ENCODE results near the gene PALM.

The PALM gene

DNA sequence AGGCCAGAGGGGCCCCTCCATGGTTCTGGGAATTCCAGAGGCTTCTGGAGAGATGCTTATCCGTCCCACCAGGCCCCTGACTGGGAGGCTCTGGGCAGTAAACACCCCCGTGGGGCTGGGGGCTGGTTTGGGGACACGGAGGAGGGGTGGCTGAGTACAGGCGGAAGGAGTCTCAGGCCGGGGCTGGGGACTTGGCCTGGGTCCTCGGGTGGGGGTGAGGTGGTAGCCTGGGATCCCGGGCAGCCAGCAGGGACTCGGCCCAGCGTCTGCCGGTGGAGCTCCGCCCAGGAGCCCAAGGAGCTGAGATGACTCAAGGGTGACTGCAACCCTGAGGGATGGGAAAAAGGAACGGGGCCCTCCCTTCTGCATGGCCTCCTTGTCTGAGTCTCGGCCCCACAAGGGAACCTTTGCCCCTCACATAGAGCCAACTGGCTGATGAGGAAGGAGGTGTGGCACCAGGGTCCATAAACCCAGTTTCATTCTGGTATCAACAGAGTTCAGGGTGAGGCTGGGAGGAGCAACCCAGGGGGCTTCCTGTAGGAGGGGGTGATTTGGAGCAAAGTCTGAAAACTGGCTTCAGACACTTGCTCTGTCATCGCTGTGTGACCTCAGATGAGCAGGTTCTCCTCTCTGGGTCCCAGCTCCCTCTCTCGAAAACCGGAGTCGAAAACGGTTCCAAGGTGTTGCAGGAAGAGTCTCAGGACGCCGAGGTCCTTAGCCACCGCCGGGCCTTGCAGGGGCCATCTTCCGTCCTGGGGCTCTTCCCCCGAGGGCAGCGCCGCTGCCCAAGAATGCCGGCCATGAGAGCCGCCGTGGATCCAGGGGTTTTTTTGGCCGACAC, 43.0 kb downstream of the PALM start:
- H3K9ac ChIP-seq (ENCODE audit: low read depth, low read length): no peak overlapping the region
- H3K36me3 ChIP-seq (ENCODE audit: insufficient read depth, low read depth, low read length): no peaks in the 10 kb centered on the region
- no peak overlapping the region for H3K27ac ChIP-seq (ENCODE audit: low read length)
- no peaks in the 10 kb centered on the region for H3K4me1 ChIP-seq (ENCODE audit: insufficient read depth, low read length)
- H3K27me3 ChIP-seq (ENCODE audit: insufficient read depth, low read length): no peaks in the 10 kb centered on the region
- peaks cover 7% of the 10 kb centered on the region; the same call in 1 of the 2 replicates for H3K9me3 ChIP-seq (ENCODE audit: insufficient read depth, low read depth, low read length)
- H3K4me3 ChIP-seq (ENCODE audit: low read length): no peak overlapping the region

- no peak overlapping the region for H3K4me3 ChIP-seq (ENCODE audit: low read length)
Measured at GRCh38 chr19:752652-753517, 44.1 kb downstream of the PALM start.

GRCh38 chr19:754530-754929, 45.8 kb downstream of the PALM start:
- Histone ChIP-seq H3K27me3 (ENCODE audit: insufficient read depth, low read length) (no peaks in the 10 kb centered on the region), H3K9ac (ENCODE audit: low read depth, low read length) (no peak overlapping the region), H3K9me3 (ENCODE audit: insufficient read depth, low read depth, low read length) (0 out of 2 replicates have a peak, but pooled peaks cover 2% of the 10 kb centered on the region), H3K27ac (ENCODE audit: low read length) (no peak overlapping the region), H3K4me3 (ENCODE audit: low read length) (no peak overlapping the region), H3K36me3 (ENCODE audit: insufficient read depth, low read depth, low read length) (no peaks in the 10 kb centered on the region), H3K4me1 (ENCODE audit: insufficient read depth, low read length) (no peaks in the 10 kb centered on the region)

More at GRCh38 chr19:752652-753517, 44.1 kb downstream of the PALM start:
- H3K9ac ChIP-seq (ENCODE audit: low read depth, low read length): no peak overlapping the region
- H3K4me1 ChIP-seq (ENCODE audit: insufficient read depth, low read length): no peaks in the 10 kb centered on the region
- no peaks in the 10 kb centered on the region for H3K36me3 ChIP-seq (ENCODE audit: insufficient read depth, low read depth, low read length)
- H3K27ac ChIP-seq (ENCODE audit: low read length): no peak overlapping the region
- H3K27me3 ChIP-seq (ENCODE audit: insufficient read depth, low read length): no peaks in the 10 kb centered on the region
- H3K9me3 ChIP-seq (ENCODE audit: insufficient read depth, low read depth, low read length): 0 out of 2 replicates have a peak, but pooled peaks cover 2% of the 10 kb centered on the region

GRCh38 chr19:755063-755462, 46.3 kb downstream of the PALM start:
- H3K27me3 ChIP-seq (ENCODE audit: insufficient read depth, low read length): no peaks in the 10 kb centered on the region
- no peaks in the 10 kb centered on the region for H3K36me3 ChIP-seq (ENCODE audit: insufficient read depth, low read depth, low read length)
- no peak overlapping the region for H3K27ac ChIP-seq (ENCODE audit: low read length)

GRCh38 chr19:756236-756635, 47.5 kb downstream of the PALM start:
- H3K27ac ChIP-seq (ENCODE audit: low read length): no peak overlapping the region
- H3K36me3 ChIP-seq (ENCODE audit: insufficient read depth, low read depth, low read length): no peaks in the 10 kb centered on the region
- H3K9ac ChIP-seq (ENCODE audit: low read depth, low read length): no peak overlapping the region
- no peak overlapping the region for H3K4me3 ChIP-seq (ENCODE audit: low read length)
- H3K27me3 ChIP-seq (ENCODE audit: insufficient read depth, low read length): no peaks in the 10 kb centered on the region
- no peaks in the 10 kb centered on the region for H3K4me1 ChIP-seq (ENCODE audit: insufficient read depth, low read length)
- H3K9me3 ChIP-seq (ENCODE audit: insufficient read depth, low read depth, low read length): 0 out of 2 replicates have a peak, but pooled peaks cover 2% of the 10 kb centered on the region

More at GRCh38 chr19:755063-755462, 46.3 kb downstream of the PALM start:
- Histone ChIP-seq H3K9ac (ENCODE audit: low read depth, low read length) (no peak overlapping the region), H3K9me3 (ENCODE audit: insufficient read depth, low read depth, low read length) (0 out of 2 replicates have a peak, but pooled peaks cover 2% of the 10 kb centered on the region), H3K4me3 (ENCODE audit: low read length) (no peak overlapping the region), H3K4me1 (ENCODE audit: insufficient read depth, low read length) (no peaks in the 10 kb centered on the region)

GRCh38 chr19:756821-757688, 48.3 kb downstream of the PALM start:
- no peaks in the 10 kb centered on the region for H3K27me3 ChIP-seq (ENCODE audit: insufficient read depth, low read length)
- H3K36me3 ChIP-seq (ENCODE audit: insufficient read depth, low read depth, low read length): no peaks in the 10 kb centered on the region
- H3K27ac ChIP-seq (ENCODE audit: low read length): no peak overlapping the region
- H3K4me1 ChIP-seq (ENCODE audit: insufficient read depth, low read length): no peaks in the 10 kb centered on the region
- H3K4me3 ChIP-seq (ENCODE audit: low read length): no peak overlapping the region
- H3K9me3 ChIP-seq (ENCODE audit: insufficient read depth, low read depth, low read length): 0 out of 2 replicates have a peak, but pooled peaks cover 2% of the 10 kb centered on the region
- no peak overlapping the region for H3K9ac ChIP-seq (ENCODE audit: low read depth, low read length)

GRCh38 chr19:757811-758668, 49.3 kb downstream of the PALM start:
- 0 out of 2 replicates have a peak, but pooled peaks cover 2% of the 10 kb centered on the region for H3K9me3 ChIP-seq (ENCODE audit: insufficient read depth, low read depth, low read length)
- H3K9ac ChIP-seq (ENCODE audit: low read depth, low read length): no peak overlapping the region
- no peaks in the 10 kb centered on the region for H3K4me1 ChIP-seq (ENCODE audit: insufficient read depth, low read length)
- H3K4me3 ChIP-seq (ENCODE audit: low read length): no peak overlapping the region
- H3K36me3 ChIP-seq (ENCODE audit: insufficient read depth, low read depth, low read length): no peaks in the 10 kb centered on the region
- no peaks in the 10 kb centered on the region for H3K27me3 ChIP-seq (ENCODE audit: insufficient read depth, low read length)
- H3K27ac ChIP-seq (ENCODE audit: low read length): no peak overlapping the region

DNA sequence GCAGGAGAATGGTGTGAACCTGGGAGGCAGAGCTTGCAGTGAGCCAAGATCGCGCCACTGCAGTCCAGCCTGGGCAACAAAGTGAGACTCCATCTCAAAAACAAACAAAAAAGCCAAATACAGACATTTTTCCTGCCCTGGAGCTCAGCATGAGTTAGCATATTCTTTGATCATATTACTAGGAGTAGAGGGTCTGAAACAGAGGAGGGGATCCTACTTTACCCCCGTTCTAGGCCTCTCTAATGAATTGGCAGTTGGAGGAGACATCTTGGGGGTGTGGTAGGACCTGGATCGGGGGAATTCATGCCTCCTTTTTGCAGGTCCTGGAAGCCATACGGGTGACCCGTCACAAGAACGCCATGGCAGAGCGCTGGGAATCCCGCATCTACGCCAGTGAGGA, 54.4 kb downstream of the PALM start:
- Histone ChIP-seq H3K27me3 (ENCODE audit: insufficient read depth, low read length) (no peaks in the 10 kb centered on the region), H3K4me3 (ENCODE audit: low read length) (no peak overlapping the region), H3K27ac (ENCODE audit: low read length) (no peak overlapping the region), H3K36me3 (ENCODE audit: insufficient read depth, low read depth, low read length) (no peaks in the 10 kb centered on the region), H3K9me3 (ENCODE audit: insufficient read depth, low read depth, low read length) (no peaks in the 10 kb centered on the region), H3K4me1 (ENCODE audit: insufficient read depth, low read length) (no peaks in the 10 kb centered on the region), H3K9ac (ENCODE audit: low read depth, low read length) (no peak overlapping the region)

DNA sequence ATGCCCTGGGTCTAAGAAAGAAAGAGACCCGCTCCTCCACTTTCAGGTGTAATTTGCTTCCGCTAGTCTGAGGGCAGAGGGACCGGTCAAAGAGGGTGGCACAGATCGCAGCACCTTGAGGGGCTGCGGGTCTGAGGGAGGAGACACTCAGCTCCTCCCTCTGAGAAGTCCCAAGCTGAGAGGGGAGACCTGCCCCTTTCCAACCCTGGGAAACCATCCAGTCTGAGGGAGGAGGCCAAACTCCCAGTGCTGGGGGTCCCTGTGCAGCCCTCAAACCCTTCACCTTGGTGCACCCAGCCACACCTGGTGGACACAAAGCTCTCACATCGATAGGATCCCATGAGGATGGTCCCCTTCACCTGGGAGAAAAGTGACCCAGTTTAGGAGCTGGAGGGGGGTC, 55.1 kb downstream of the PALM start:
- Histone ChIP-seq H3K36me3 (ENCODE audit: insufficient read depth, low read depth, low read length) (no peaks in the 10 kb centered on the region), H3K9me3 (ENCODE audit: insufficient read depth, low read depth, low read length) (no peaks in the 10 kb centered on the region), H3K9ac (ENCODE audit: low read depth, low read length) (no peak overlapping the region), H3K4me3 (ENCODE audit: low read length) (no peak overlapping the region), H3K4me1 (ENCODE audit: insufficient read depth, low read length) (no peaks in the 10 kb centered on the region), H3K27me3 (ENCODE audit: insufficient read depth, low read length) (no peaks in the 10 kb centered on the region), H3K27ac (ENCODE audit: low read length) (no peak overlapping the region)

DNA sequence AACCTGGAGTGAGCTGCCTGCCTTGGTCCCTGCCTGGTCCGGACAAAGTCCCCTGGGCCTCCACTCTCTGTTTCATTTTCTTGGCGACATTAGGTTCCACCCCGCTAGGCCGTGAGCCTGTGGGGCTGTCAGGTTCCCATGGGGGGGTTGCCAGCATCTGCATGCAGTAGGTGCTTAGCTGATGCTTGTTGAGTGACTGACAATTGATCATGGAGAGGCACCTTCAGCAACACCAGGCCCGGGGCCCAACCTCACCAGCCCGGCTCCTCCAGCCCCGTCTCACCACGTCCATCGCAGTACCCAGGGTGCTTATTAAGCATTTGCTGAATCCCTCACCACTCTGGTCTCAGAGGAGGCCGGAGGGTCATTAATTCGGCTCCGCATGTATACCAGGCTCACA, 55.6 kb downstream of the PALM start:
- Histone ChIP-seq H3K4me1 (ENCODE audit: insufficient read depth, low read length) (no peaks in the 10 kb centered on the region), H3K4me3 (ENCODE audit: low read length) (no peak overlapping the region), H3K9me3 (ENCODE audit: insufficient read depth, low read depth, low read length) (no peaks in the 10 kb centered on the region), H3K27me3 (ENCODE audit: insufficient read depth, low read length) (no peaks in the 10 kb centered on the region), H3K9ac (ENCODE audit: low read depth, low read length) (no peak overlapping the region), H3K36me3 (ENCODE audit: insufficient read depth, low read depth, low read length) (no peaks in the 10 kb centered on the region), H3K27ac (ENCODE audit: low read length) (no peak overlapping the region)

Data from iPS-20b (cell line).